IPS-NIHi7 (cell line): Measurements from ENCODE around the gene FCGR3A.
"Not testable (repeated sequence)": the region's sequence is repeated elsewhere in the genome, so short reads cannot be mapped to it uniquely, and the experiment has no call there.

ENCODE experiments used
- DNase-seq: peaks from one replicate; pipeline ENCODE4 v3.0.0; 2012; ENCODE audit warnings: mixed read lengths; ENCODE audit errors: extremely low spot score

The FCGR3A gene

GRCh38 chr1:161556990-161557389 lies 7.4 kb upstream of the FCGR3A start:
- not testable (repeated sequence) for DNase-seq

DNA sequence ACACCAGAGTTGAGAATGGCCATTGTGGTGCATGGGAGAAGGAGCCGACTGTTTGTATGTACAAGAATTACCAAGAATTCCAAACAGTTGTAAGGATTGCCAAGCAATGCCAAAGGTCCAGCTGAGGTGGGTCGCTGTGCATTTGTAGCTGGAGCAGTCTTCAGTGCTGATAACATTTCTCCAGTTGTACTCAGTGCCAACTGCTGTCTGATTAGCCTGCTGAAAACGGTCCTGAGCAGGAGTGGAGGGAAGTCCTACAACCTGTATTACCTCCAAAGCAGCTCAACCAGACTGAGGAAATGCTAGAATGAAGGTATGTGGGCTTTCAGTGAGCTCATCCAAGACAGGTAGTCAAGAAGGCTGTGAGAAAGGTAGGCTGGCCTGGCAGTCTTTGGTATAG lies 6.5 kb upstream of the FCGR3A start:
- not testable (repeated sequence) for DNase-seq

GRCh38 chr1:161554815-161555417 lies 5.3 kb upstream of the FCGR3A start:
- not testable (repeated sequence) for DNase-seq

DNA sequence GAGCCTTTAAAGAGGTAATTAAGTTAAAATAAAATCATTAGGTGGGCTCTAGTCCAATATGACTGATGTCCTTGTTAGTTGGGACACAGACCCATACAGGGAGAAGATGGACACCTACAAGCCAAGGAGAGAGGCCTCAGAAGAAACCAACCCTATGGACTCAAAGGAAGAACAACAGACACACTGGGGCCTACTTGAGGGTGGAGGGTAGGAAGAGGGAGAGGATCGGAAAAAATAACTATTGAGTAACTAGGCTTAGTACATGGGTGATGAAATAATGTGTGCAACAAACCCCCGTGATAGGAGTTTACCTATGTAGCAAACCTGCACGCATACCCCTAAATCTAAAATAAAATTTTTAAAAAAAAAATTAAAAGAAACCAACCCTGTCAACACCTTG lies 4.7 kb upstream of the FCGR3A start:
- DNase-seq = not testable (repeated sequence)

DNA sequence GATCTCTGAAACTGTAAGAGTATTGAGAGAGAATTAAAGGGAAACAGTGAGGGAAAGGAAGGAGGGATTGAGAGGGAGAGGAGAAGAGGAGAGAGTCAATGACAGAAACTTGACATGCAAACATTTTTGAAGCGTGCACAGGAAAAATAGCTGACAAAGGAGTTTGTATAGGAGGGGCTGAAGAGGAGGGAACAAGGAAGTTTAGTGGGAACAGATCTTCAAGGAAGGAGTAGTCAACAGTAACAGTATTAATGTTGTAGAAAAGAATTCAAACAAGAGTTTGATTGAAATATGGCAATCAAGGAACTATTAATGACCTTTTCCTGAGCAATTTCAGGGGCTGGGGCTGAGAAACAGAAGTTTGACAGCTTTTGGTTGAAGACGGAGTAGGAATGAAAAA lies 4.0 kb upstream of the FCGR3A start:
- DNase-seq = not testable (repeated sequence)

DNA sequence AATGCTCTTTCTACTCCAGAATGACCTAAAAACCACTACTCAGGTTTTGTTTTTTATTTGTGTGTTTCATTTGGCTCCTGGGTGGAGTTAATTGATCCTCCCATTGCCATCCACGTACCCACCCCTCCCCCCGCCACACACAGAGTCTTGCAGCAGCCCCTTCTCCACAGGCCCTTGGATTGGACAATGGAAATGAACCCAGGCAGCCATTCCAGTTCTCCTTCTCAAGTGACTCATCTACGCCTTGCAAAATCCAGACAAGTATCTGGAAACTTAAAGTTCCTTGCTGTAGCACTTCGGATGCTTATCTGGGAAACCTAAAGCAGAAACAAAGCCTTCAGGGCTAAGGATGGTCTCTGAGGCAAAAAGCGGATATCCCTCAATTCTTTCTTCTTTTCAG lies 1.3 kb upstream of the FCGR3A start:
- not testable (repeated sequence) for DNase-seq

GRCh38 chr1:161548749-161549406 lies 740 bp downstream of the FCGR3A start:
- not testable (repeated sequence) for DNase-seq

GRCh38 chr1:161547995-161548741 lies 1.4 kb downstream of the FCGR3A start:
- not testable (repeated sequence) for DNase-seq

DNA sequence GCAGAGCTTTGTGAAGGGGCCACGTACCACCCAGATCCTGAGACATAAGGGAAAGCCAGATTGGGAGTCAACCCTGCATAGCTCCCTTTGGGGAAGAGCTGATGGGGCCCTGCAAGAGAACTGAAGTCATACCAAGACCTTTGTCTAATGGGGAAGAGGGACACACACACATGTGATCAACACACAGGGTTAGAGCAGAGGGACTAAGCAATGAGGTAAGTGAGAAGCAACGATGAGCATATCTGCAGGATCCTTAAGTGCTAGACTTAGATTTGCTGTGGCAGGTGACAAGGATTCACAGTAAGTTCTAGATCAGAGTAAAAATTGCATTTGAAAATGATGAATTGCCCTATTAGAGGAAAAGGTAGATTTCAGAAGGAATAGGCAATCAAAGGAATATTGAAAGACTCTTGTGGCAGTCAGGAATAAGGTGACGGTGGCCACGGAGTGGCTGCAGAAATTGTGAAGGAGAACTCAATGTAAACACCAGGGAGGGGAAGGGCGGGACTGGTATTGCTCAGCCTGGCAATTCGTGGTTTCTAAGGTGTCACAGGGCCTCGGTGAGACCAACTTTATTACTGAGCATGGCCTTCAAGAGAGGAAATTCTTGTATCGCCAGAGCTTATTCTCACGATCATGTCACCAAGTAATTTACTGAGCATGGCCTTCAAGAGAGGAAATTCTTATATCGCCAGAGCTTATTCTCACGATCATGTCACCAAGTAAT lies 4.5 kb downstream of the FCGR3A start:
- DNase-seq = not testable (repeated sequence)

GRCh38 chr1:161543125-161543524 lies 6.5 kb downstream of the FCGR3A start:
- DNase-seq = not testable (repeated sequence)

GRCh38 chr1:161542091-161542559 lies 7.5 kb downstream of the FCGR3A start:
- not testable (repeated sequence) for DNase-seq

DNA sequence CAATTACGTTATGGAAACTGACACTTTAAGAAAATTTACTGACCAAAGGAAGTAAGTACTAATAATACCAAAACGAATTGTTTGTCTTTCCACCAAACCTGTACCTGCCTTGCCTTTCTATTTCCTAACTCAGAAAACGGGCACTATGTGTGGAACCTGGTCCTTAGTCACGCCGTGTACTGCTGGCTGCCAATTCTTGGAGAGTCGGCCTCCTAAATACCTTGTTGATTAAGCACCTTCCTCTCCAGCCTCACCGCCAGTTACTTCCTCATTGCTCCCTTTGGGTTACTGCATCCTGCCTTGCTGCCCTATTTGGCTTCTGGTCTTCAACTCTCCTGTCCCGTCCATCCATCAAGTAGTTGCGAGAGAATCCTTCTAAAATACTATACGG lies 9.1 kb downstream of the FCGR3A start:
- DNase-seq = not testable (repeated sequence)

- peak; percentile 77 for DNase-seq
Observed at GRCh38 chr1:161539731-161540569, 9.7 kb downstream of the FCGR3A start.

DNA sequence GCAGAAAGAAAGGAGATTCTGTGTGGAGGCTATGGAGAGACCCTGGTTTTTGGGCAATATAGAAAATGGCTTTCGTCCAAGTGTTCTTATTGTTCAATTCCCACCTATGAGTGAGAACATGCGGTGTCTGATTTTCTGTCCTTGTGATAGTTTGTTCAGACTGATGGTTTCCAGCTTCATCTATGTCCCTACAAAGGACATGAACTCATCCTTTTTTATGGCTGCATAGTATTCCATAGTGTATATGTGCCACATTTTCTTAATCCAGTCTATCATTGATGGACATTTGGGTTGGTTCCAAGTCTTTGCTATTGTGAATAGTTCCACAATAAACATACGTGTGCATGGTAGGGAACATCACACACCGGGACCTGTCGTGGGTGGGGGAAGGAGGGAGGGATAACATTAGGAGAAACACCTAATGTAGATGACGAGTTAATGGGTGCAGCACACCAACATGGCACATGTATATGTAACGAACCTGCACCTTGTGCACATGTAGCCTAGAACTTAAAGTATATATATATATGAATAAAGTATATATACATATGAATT lies 10.6 kb downstream of the FCGR3A start:
- DNase-seq = not testable (repeated sequence)

DNA sequence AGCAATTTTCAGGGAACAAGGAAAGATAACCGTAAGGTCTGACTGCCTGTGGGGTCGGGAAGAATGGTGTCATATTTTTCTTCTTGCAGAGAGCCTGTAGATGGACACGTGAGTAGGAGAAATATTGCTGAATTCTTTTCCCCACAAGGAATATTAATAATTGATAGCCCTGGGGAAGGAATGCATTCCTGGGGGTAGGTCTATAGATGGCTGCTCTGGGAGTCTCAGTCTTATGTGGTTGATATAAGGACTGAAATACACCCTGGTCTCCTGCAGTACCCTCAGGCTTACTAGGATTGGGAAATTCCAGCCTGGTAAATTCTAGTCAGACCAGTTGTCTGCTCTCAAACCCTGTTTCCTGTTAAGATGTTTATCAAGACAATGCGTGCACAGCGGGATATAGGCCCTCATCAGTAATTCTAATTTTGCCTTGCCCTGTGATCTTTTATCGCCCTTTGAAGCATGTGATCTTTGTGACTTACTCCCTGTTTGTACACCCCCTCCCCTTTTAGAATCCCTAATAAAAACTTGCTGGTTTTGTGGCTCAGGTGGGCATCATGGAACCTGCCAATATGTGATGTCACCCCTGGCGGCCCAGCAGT lies 12.4 kb downstream of the FCGR3A start:
- not testable (repeated sequence) for DNase-seq

DNA sequence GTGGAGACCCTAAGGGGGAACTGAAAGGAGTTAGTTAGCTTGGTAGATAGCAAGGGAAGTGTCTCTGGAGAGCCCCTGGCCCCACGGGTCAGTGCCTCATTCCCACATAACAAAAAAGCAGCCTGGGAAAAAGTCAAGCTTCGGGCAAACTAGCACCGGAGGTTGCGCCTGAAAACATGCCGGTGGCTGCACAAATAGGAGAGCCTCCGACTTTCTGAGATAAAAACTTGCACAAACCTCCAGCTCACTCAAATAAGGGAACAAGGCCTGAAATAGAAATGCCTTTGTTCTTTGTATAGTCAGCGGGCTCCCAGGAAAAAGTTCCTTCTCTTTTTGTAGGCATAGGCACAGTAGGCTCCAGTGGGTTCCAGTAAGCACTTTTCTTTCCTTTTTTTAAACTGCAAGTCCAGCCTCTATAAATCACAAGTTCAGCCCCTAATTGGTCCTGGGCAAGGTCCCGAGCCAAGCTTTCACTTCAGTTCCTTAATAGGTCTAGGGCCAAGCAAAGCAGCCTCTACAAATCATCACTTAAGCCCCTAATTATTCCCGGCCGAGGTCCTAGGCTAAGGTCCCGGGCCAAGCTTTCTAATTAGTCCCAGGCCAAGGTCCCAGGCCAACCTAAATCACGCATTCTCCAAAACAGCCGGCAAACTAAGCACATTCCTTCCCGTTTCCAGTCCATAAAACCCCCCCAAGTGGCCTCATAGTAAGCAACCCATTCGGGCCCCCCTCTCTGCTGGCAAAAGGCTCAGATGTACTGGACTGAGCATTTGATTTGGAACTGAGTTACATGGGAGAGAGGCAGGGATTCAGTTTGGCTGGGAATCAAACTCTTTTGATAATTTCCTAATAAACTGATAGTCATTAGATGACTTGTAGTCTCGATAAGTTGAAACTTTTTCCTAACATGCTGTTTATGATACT lies 16.7 kb downstream of the FCGR3A start:
- not testable (repeated sequence) for DNase-seq

DNA sequence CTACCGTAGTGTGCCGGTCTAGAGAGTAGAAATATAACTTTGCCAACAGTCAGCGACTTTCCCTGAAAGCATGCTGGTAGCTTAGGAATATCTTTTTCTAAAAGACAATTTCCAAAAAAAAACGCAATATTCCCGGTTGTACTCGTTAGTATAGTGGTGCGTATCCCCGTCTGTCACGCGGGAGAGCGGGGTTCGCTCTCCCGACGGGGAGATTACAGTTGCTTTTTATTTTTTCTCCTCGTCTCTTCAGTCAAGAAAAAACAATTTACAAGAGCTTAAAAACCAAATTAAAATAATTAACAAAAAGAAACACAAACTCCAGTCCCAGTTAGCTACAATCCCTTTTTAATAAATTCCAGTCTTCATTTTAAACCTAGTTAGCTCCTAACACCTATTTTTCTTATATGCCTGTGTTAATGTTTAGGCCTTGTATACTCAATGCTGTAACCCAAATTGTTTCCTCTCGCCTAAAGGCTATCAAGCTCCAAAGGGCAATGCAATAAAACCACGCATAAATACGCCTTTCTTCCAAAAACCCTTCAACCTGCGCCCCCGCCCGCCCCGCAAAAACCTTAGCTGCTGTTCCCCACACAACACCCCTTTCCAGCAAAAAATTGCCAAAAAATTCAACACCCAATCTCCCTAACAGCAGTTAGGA lies 17.5 kb downstream of the FCGR3A start:
- no peak for DNase-seq
